Transverse colon (tissue), 4 donors: ENCODE results near the gene FOXP1. TPM values are rescaled to one million over a fixed set of nuclear protein-coding genes. Genes with fewer than 3 reads are reported as not detected.

Source experiments
- DNase-seq: peaks from one replicate; pipeline ENCODE4 v3.0.0-alpha.2; 2019
- H3K27ac ChIP-seq, 4 donors: fragments of 200-600 bp; sonication (generic); 2 replicates each; pipeline ENCODE4 v1.5.1; 2016 to 2018; ENCODE audit warnings: inconsistent platforms in 4 of 4
- H3K27me3 ChIP-seq: fragments of 200-600 bp; sonication (generic); 2 replicates; pipeline ENCODE4 v1.5.1; 2017; ENCODE audit warnings: inconsistent platforms
- H3K36me3 ChIP-seq, 4 donors: fragments of 200-600 bp; sonication (generic); 2 replicates each; pipeline ENCODE4 v1.5.1; 2017 to 2019; ENCODE audit warnings: inconsistent platforms in 4 of 4
- H3K4me1 ChIP-seq, 4 donors: fragments of 200-600 bp; sonication (generic); 2 replicates each; pipeline ENCODE4 v1.5.1; 2017 to 2020; ENCODE audit warnings: inconsistent platforms in 4 of 4
- H3K4me3 ChIP-seq, 4 donors: fragments of 200-600 bp; sonication (generic); 1 replicate in 1 of 4; 2 replicates in 3 of 4; pipeline versions ENCODE4 v1.5.1 to v1.6.1; 2017 to 2019; ENCODE audit warnings: inconsistent platforms in 4 of 4
- H3K9me3 ChIP-seq, 2 donors: fragments of 200-600 bp; sonication (generic); 2 replicates each; pipeline ENCODE4 v1.5.1; 2017 to 2019; ENCODE audit warnings: inconsistent platforms in 2 of 2
- EP300 ChIP-seq: sonication (generic); formaldehyde crosslinking; IDR thresholded peaks from one replicate; pipeline ENCODE4 v1.6.1; 2017; ENCODE audit warnings: antibody characterized with exemption, low read depth
- POLR2A ChIP-seq: fragments of 450-650 bp; IDR thresholded peaks from one replicate; pipeline ENCODE4 v1.6.1; 2016; ENCODE audit warnings: antibody characterized with exemption, mild to moderate bottlenecking, moderate library complexity
- POLR2AphosphoS5 ChIP-seq, 3 donors: sonication (generic); formaldehyde crosslinking; IDR thresholded peaks; one replicate each; pipeline ENCODE4 v1.6.1; 2016; ENCODE audit warnings: antibody characterized with exemption in 3 of 3
- WGBS, 2 donors: methylation state at CpG; one replicate each; pipeline ENCODE4 v1.1.5; 2018; ENCODE audit warnings: low coverage in 1 of 2; 5-methylcytosine and 5-hydroxymethylcytosine counted together
- in situ Hi-C, 4 donors: fragments of 200-750 bp; cut with MboI; loops; one replicate each; pipeline versions ENCODE4 v1.15.0 to v1.15.1; 2017; ENCODE audit warnings: low sequenced_read_pairs in 3 of 4, low pct_ligation_motif_present in 1 of 4, low pct_unique_long_range_greater_than_20kb in 1 of 4
- intact Hi-C: fragments of 100-400 bp; cut with DNase I; formaldehyde crosslinking; loops from one replicate; pipeline ENCODE4 v1.15.1; 2023; ENCODE audit warnings: low total_unique reads
- total RNA-seq, 4 donors: library from RNA; depleted of rRNA; stranded (reverse); fragments of >200 nt; gene quantifications; one replicate each; pipeline ENCODE4 v1.1.0, GENCODE V29; 2016
- TF ChIP-seq, protein P1 (sequence below), 5 experiments: fragments of 200-600 bp in 3 of 5; fragments of 450-650 bp in 2 of 5; sonication (generic) in 3 of 5; IDR thresholded peaks; 1 replicate in 2 of 5; 2 replicates in 3 of 5; pipeline ENCODE4 v1.5.1; 2016 to 2017; ENCODE audit warnings: antibody characterized with exemption in 5 of 5, inconsistent platforms in 3 of 5, mild to moderate bottlenecking in 2 of 5, moderate library complexity in 1 of 5

The FOXP1 gene
- total RNA-seq, 4 donors from 2014 or later = 102 to 260 (median 150) TPM

- H3K27me3 ChIP-seq = no peaks in the 10 kb centered on the region
- H3K27ac ChIP-seq = no peak overlapping the region
- H3K9me3 ChIP-seq = peaks cover 0 to 8% of the 10 kb centered on the region in 2 donors
- no peaks in the 10 kb centered on the region for H3K4me1 ChIP-seq
- intact Hi-C loops (no loop called here), in situ Hi-C loops (no loop called here)
- no peak overlapping the region for H3K4me3 ChIP-seq
- DNase-seq = no peak
- 76 to 85% methylated on average over 6 of the region's 6 CpGs for WGBS, 2 donors
- TF ChIP-seq POLR2A (no peak), POLR2AphosphoS5 (IDR thresholded peaks at IDR 0.05) (no peak)
- peaks cover 0 to 12% (median 0%) of the 10 kb centered on the region in 4 donors for H3K36me3 ChIP-seq
Measured at GRCh38 chr3:71488391-71488809, 95.1 kb downstream of the FOXP1 start.

GRCh38 chr3:71487418-71487817 is 96.1 kb downstream of the FOXP1 start:
- no peak overlapping the region for H3K27ac ChIP-seq
- intact Hi-C loops = no loop called here
- peaks cover 0 to 12% (median 0%) of the 10 kb centered on the region in 4 donors for H3K36me3 ChIP-seq
- peaks cover 0 to 8% of the 10 kb centered on the region in 2 donors for H3K9me3 ChIP-seq
- WGBS, 2 donors = 74 to 75% methylated on average over 3 to 5 of the region's 5 CpGs
- DNase-seq = no peak
- H3K4me3 ChIP-seq = no peak overlapping the region
- H3K27me3 ChIP-seq = no peaks in the 10 kb centered on the region
- no peak for TF ChIP-seq POLR2A
- TF ChIP-seq POLR2AphosphoS5 (IDR thresholded peaks at IDR 0.05) = no peak
- TF ChIP-seq, protein P1, sequence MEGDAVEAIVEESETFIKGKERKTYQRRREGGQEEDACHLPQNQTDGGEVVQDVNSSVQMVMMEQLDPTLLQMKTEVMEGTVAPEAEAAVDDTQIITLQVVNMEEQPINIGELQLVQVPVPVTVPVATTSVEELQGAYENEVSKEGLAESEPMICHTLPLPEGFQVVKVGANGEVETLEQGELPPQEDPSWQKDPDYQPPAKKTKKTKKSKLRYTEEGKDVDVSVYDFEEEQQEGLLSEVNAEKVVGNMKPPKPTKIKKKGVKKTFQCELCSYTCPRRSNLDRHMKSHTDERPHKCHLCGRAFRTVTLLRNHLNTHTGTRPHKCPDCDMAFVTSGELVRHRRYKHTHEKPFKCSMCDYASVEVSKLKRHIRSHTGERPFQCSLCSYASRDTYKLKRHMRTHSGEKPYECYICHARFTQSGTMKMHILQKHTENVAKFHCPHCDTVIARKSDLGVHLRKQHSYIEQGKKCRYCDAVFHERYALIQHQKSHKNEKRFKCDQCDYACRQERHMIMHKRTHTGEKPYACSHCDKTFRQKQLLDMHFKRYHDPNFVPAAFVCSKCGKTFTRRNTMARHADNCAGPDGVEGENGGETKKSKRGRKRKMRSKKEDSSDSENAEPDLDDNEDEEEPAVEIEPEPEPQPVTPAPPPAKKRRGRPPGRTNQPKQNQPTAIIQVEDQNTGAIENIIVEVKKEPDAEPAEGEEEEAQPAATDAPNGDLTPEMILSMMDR (IDR thresholded peaks at IDR 0.05) = no peak
- TF ChIP-seq EP300 = no peak
- no peaks in the 10 kb centered on the region for H3K4me1 ChIP-seq
- in situ Hi-C loops = no loop called here

- H3K4me3 ChIP-seq = no peak overlapping the region
- DNase-seq = no peak
- H3K4me1 ChIP-seq = no peaks in the 10 kb centered on the region
- in situ Hi-C loops (no loop called here), intact Hi-C loops (no loop called here)
- H3K27me3 ChIP-seq = no peaks in the 10 kb centered on the region
- H3K36me3 ChIP-seq = peaks cover 0 to 9% (median 0%) of the 10 kb centered on the region in 4 donors
- H3K9me3 ChIP-seq = peaks cover 0 to 8% of the 10 kb centered on the region in 2 donors
- no peak overlapping the region for H3K27ac ChIP-seq
- WGBS, 2 donors = 88% methylated on average over 5 to 6 of the region's 6 CpGs
- TF ChIP-seq, protein P1 (IDR thresholded peaks at IDR 0.05) = no peak
- TF ChIP-seq EP300 (no peak), POLR2A (no peak), POLR2AphosphoS5 (IDR thresholded peaks at IDR 0.05) (no peak)
Measured at GRCh38 chr3:71486831-71487230, 96.7 kb downstream of the FOXP1 start.

DNA sequence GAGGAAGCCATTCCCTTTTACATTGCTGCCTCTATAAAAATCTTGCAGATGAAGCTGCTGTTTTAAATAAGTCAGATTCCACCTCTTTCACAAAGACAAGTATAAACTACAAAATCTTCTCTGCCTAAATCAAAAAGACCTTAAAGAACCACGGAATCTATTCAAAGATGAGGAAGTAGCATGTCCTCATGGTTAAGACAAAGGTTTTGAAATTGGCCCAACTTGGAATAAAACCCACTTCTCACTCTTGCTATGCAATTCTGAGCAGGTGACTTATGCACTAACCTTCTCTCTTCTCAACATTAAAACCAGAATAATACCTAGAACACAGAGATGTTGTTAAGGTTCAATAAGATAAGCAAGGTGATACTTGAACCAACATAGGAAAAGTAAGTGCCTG is 97.6 kb downstream of the FOXP1 start:
- Histone ChIP-seq H3K27ac (no peak overlapping the region), H3K9me3 (no peaks in the 10 kb centered on the region), H3K36me3 (no peaks in the 10 kb centered on the region), H3K4me3 (no peak overlapping the region), H3K27me3 (no peaks in the 10 kb centered on the region), H3K4me1 (no peaks in the 10 kb centered on the region)
- 58 to 84% methylated on average over 1 of the region's 1 CpG for WGBS, 2 donors
- intact Hi-C loops (no loop called here), in situ Hi-C loops (no loop called here)
- DNase-seq = no peak
- no peak for TF ChIP-seq POLR2A
- TF ChIP-seq, protein P1 (IDR thresholded peaks at IDR 0.05) = no peak

GRCh38 chr3:71484452-71484851 is 99.1 kb downstream of the FOXP1 start:
- in situ Hi-C loops = no loop called here
- no peaks in the 10 kb centered on the region for H3K27me3 ChIP-seq

More at GRCh38 chr3:71484452-71484851, 99.1 kb downstream of the FOXP1 start:
- Histone ChIP-seq H3K36me3 (no peaks in the 10 kb centered on the region), H3K4me3 (no peak overlapping the region), H3K9me3 (no peaks in the 10 kb centered on the region), H3K27ac (no peak overlapping the region), H3K4me1 (no peaks in the 10 kb centered on the region)
- TF ChIP-seq EP300 = no peak
- TF ChIP-seq POLR2AphosphoS5 (IDR thresholded peaks at IDR 0.05) = no peak
- TF ChIP-seq, protein P1 (IDR thresholded peaks at IDR 0.05) = no peak
- no peak for TF ChIP-seq POLR2A
- intact Hi-C loops = no loop called here
- 86 to 92% methylated on average over 4 to 5 of the region's 5 CpGs for WGBS, 2 donors
- no peak for DNase-seq
